Common myeloid progenitor, CD34-positive (primary cell): Measurements from ENCODE around the gene CPNE1.
A peak's percentile ranks its signal among the peaks of the same experiment; 100 is the strongest.

Experiments
- CTCF ChIA-PET: fragments of 350-600 bp; sonication (Branson Sonifier 250); formaldehyde crosslinking; loops from one replicate; lab custom pipeline; 2021; ENCODE audit warnings: antibody characterized with exemption; lab: Charles Lee
- POLR2A ChIA-PET: fragments of 350-600 bp; sonication (Branson Sonifier 250); formaldehyde crosslinking; loops from one replicate; lab custom pipeline; 2021; ENCODE audit warnings: antibody characterized with exemption; lab: Charles Lee
- DNase-seq, 3 donors: peaks; one replicate each; pipeline versions ENCODE4 v3.0.0 to v3.0.0-alpha.2; 2013
- H3K27ac ChIP-seq, 2 experiments: 1 replicate in 1 of 2; 2 replicates in 1 of 2; pipeline ENCODE4 v1.7.0; 2013; ENCODE audit warnings: inconsistent platforms in 2 of 2, low read length in 2 of 2, mild to moderate bottlenecking in 2 of 2, low read depth in 1 of 2, moderate library complexity in 1 of 2; ENCODE audit not compliant: severe bottlenecking in 2 of 2, insufficient read depth in 1 of 2, poor library complexity in 1 of 2
- H3K27me3 ChIP-seq, 5 experiments: replicated peaks in 2 of 5; 1 replicate in 3 of 5; 2 replicates in 2 of 5; pipeline versions ENCODE4 v1.6.1 to v1.7.0; 2013; ENCODE audit warnings: low read length in 4 of 5, mild to moderate bottlenecking in 2 of 5, moderate library complexity in 2 of 5, inconsistent platforms in 1 of 5; ENCODE audit not compliant: insufficient read depth in 5 of 5, control insufficient read depth in 4 of 5
- H3K36me3 ChIP-seq, 4 experiments: 1 replicate in 2 of 4; 2 replicates in 2 of 4; pipeline versions ENCODE4 v1.6.1 to v1.7.0; 2013; ENCODE audit warnings: low read length in 3 of 4, control low read depth in 1 of 4, mild to moderate bottlenecking in 1 of 4; ENCODE audit not compliant: control insufficient read depth in 4 of 4, insufficient read depth in 4 of 4
- H3K4me1 ChIP-seq, 4 experiments: 1 replicate in 3 of 4; 2 replicates in 1 of 4; pipeline versions ENCODE4 v1.6.1 to v1.7.1; 2013; ENCODE audit warnings: low read length in 3 of 4, mild to moderate bottlenecking in 3 of 4, control low read depth in 1 of 4, inconsistent platforms in 1 of 4, moderate library complexity in 1 of 4; ENCODE audit not compliant: control insufficient read depth in 4 of 4, insufficient read depth in 4 of 4; ENCODE audit errors: control extremely low read depth in 1 of 4
- H3K4me3 ChIP-seq, 7 experiments: 1 replicate in 4 of 7; 2 replicates in 3 of 7; pipeline versions ENCODE4 v1.5.1 to v1.7.0; 2013; ENCODE audit warnings: mild to moderate bottlenecking in 7 of 7, low read length in 6 of 7, moderate library complexity in 6 of 7, inconsistent platforms in 2 of 7, low read depth in 2 of 7, control low read depth in 1 of 7; ENCODE audit not compliant: insufficient read depth in 4 of 7, control insufficient read depth in 1 of 7; ENCODE audit errors: extremely low read depth in 1 of 7
- H3K9me3 ChIP-seq, 5 experiments: 1 replicate in 4 of 5; 2 replicates in 1 of 5; pipeline versions ENCODE4 v1.6.1 to v1.7.1; 2013; ENCODE audit warnings: low read length in 4 of 5, mild to moderate bottlenecking in 2 of 5, inconsistent platforms in 1 of 5, low read depth in 1 of 5, moderate library complexity in 1 of 5; ENCODE audit not compliant: control insufficient read depth in 4 of 5, insufficient read depth in 2 of 5; ENCODE audit errors: control extremely low read depth in 1 of 5
- WGBS: methylation state at CpG from one replicate; pipeline ENCODE4 v1.1.5; 2013; ENCODE audit not compliant: insufficient coverage; 5-methylcytosine and 5-hydroxymethylcytosine counted together

Gene CPNE1

DNA sequence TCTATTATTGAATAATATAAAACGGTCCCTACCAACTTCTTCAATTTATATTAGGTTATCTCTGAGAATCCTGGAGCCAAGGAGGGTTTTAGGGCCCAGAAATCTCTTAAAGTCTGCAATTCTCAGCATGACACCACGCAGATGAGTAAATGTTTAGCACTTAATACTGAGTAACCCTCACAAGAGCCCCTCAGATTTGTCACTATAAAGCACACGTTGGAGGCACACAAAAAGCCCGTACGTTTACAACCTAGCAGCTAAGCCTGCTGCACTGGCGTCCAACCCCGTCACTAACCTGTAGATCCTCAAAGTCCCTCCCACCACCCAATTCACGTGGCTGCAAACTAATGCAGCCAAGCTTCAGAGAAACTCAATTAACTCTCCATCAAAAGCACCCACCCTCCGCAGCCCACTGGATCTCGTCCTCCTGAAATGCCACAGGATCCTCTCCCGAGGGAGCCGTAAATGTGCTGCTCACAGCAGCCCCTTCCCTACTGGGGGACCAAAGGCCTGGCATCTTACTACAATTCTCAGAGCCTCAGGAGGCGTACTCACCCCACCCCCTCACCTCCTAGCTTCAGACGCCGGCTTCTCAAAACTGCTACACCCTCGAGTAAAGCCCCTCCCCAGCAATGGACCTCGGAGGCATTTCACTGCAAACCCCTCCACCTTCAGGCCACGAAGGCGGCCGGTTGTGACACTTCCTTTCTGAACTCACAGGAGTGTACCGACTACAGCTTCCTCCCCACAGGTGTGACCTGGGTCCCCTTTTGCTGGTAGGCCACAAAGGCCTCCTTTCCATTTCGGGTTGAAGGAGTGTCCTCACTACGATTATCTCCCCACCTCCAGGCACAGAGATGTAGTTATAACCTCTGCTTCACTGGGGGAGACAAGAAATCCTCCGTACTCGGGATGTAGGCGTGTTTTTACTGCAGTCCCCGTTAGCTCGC lies 909 bp downstream of the CPNE1 start:
- WGBS, result 0% methylated on average over 24 of the region's 28 CpGs
- peaks cover 30 to 47% (median 41%) of the 10 kb centered on the region in 4 experiments for H3K4me1 ChIP-seq
- POLR2A ChIA-PET, result interaction anchor here (0.8 to 2.7 kb wide), 8 partner anchors 9 to 67 kb away, joined by 3 to 9 read pairs (median 4); partner anchors contain the start of genes NFS1, ROMO1 and SPAG4
- peaks cover 0 to 7% (median 2%) of the 10 kb centered on the region in 4 experiments for H3K36me3 ChIP-seq
- no peaks in the 10 kb centered on the region for H3K9me3 ChIP-seq
- H3K27ac ChIP-seq, result peak overlapping the region; percentile 97 to 99
- CTCF ChIA-PET, result interaction anchor here (0.6 to 2.4 kb wide), 11 partner anchors 8 to 54 kb away, joined by 3 to 7 read pairs (median 4); partner anchors contain the start of genes NFS1, ROMO1 and SPAG4
- no peaks in the 10 kb centered on the region for H3K27me3 ChIP-seq
- peak; percentile 50 to 74 (median 68) for DNase-seq
- peak overlapping the region; percentile 62 to 93 (median 80) for H3K4me3 ChIP-seq

DNA sequence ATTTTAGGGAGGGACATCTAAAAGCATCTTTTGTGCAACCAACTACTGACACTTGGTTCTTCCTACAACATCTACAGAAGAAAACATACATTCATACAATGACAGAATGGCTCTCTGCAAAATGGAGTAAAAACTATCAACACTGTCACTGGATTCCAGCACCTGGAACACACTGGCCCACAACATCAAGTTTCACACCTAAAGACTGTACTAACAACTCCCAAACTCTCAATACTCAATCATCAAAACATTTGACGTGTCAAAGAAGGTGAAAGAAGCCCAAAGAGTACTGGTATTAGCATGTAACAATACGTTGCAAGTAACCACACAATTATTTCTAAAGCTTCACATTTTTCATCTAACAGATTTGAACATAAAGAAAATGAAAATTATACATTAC lies 2.1 kb downstream of the CPNE1 start:
- Histone ChIP-seq H3K4me1 (peaks cover 30 to 49% (median 45%) of the 10 kb centered on the region in 4 experiments), H3K4me3 (peak overlapping the region in 5 of 7 experiments; percentile 40 to 93 (median 80)), H3K36me3 (peaks cover 0 to 2% (median 0%) of the 10 kb centered on the region in 4 experiments), H3K9me3 (no peaks in the 10 kb centered on the region), H3K27ac (peak overlapping the region in 1 of 2 experiments; percentile 99), H3K27me3 (no peaks in the 10 kb centered on the region)
- no peak for DNase-seq
- CTCF ChIA-PET, result interaction anchor here (2.4 kb wide), 1 partner anchor 37 kb away, joined by 6 read pairs; the partner anchor contains the start of genes NFS1 and ROMO1
- POLR2A ChIA-PET, result interaction anchor here (2.7 kb wide), 1 partner anchor 46 kb away, joined by 9 read pairs; the partner anchor contains the start of gene SPAG4
- 50% methylated on average over 2 of the region's 2 CpGs for WGBS

DNA sequence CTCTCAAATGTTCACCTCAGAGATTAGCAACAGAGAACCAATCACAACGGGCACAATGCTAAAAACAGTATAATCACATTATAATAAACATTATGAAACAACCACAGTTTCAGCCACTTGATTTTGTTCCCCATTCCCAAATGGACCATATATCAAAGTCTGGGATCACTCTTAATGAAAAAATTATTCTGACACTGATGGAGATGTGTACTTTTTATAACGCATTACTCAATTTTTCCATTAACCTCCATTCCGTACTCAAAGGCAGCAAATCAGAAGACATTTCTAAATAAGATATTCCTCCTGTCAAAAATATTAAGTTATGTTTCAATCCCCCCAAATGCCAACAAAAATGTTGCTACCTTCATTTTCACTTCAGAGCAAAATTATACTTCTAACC lies 2.8 kb downstream of the CPNE1 start:
- Histone ChIP-seq H3K4me1 (peaks cover 30 to 56% (median 47%) of the 10 kb centered on the region in 4 experiments), H3K36me3 (peaks cover 0 to under 1% (median 0%) of the 10 kb centered on the region in 4 experiments), H3K27ac (no peak overlapping the region), H3K27me3 (no peaks in the 10 kb centered on the region), H3K4me3 (peak overlapping the region in 3 of 7 experiments; percentile 80 to 93 (median 86)), H3K9me3 (no peaks in the 10 kb centered on the region)
- CTCF ChIA-PET, result interaction anchor here (1.1 to 1.5 kb wide), 2 partner anchors 9 to 45 kb away, joined by 4 read pairs; no protein-coding TSS in a partner anchor
- no peak for DNase-seq
- POLR2A ChIA-PET, result interaction anchor here (0.6 kb wide), 1 partner anchor 48 kb away, joined by 5 read pairs; no protein-coding TSS in a partner anchor
- WGBS, result 83% methylated on average over 1 of the region's 3 CpGs

DNA sequence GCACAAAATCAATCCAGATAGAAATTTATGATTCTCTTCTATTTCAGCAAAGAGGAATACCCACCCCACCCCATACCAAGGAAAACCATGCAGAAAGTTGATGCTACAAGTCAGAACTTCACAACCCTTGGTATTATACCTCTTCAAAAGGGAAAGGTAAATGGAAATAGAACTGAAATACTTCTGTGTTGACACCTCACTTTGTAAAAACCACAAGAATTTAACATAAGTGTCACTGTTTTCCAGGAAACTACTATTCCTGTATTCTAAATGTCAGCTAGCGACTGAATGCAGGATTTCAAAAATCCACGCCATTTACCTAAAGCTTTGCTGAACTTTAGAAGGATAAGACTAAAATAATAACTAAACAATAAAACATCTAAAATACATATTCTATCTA lies 3.6 kb downstream of the CPNE1 start:
- Histone ChIP-seq H3K27ac (no peak overlapping the region), H3K4me1 (peaks cover 30 to 57% (median 47%) of the 10 kb centered on the region in 4 experiments), H3K27me3 (no peaks in the 10 kb centered on the region), H3K36me3 (peaks cover 0 to 6% (median under 1%) of the 10 kb centered on the region in 4 experiments), H3K4me3 (peak overlapping the region in 3 of 7 experiments; percentile 53 to 86 (median 80)), H3K9me3 (no peaks in the 10 kb centered on the region)
- no peak for DNase-seq
- POLR2A ChIA-PET, result interaction anchor here (0.6 to 0.7 kb wide), 2 partner anchors 15 to 787 kb away, joined by 3 to 4 read pairs; no protein-coding TSS in a partner anchor
- CTCF ChIA-PET, result interaction anchor here (0.5 to 1.5 kb wide), 3 partner anchors 10 to 44 kb away, joined by 3 to 4 read pairs (median 4); no protein-coding TSS in a partner anchor
- no CpG with 5 or more reads among the region's 2 CpGs for WGBS

DNA sequence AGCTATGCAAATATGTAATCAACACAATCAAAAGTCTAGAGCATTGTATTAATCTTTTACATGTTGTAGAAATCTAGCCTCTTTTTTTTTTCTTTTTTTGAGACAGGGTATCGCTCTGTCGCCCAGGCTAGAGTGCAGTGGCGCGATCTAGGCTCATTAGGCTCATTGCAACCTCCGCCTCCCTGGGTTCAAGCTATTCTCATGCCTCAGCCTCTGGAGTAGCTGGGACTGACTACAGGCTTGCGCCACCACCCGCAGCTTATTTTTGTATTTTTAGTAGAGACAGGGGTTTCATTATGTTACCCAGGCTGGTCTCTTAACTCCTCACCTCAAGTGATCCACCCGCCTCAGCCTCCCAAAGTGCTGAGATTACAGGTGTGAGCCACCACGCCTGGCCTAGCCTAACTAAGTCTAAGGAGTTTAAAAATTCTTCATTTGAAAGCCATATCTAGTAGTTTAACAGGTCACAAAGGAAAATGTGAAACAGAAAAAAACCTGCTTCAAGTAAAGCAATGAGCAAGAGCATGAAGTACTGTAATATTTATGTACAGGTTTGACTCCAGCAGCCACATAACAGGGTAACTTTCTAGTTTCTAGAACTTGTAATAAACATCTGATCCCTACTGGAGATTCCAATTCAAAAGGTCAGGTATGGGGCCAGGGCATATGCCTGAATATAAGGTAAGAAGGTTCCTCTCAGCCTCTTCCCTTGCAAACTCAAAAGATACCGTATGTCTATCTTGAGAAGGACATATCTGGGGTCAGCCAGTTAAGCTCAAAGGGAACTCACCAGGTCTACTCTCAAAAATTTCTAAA lies 4.4 kb downstream of the CPNE1 start:
- H3K9me3 ChIP-seq, result no peaks in the 10 kb centered on the region
- H3K27ac ChIP-seq, result no peak overlapping the region
- H3K4me3 ChIP-seq, result peak overlapping the region in 2 of 7 experiments; percentile 30 to 86
- peaks cover 30 to 57% (median 47%) of the 10 kb centered on the region in 4 experiments for H3K4me1 ChIP-seq
- ChIA-PET POLR2A (interaction anchor here (0.6 to 0.7 kb wide), 2 partner anchors 42 to 786 kb away, joined by 3 to 4 read pairs; no protein-coding TSS in a partner anchor), CTCF (interaction anchor here (0.5 to 1.5 kb wide), 3 partner anchors 33 to 43 kb away, joined by 3 to 4 read pairs (median 4); no protein-coding TSS in a partner anchor)
- no peak for DNase-seq
- WGBS, result 97% methylated on average over 8 of the region's 10 CpGs
- H3K36me3 ChIP-seq, result peaks cover 0 to 9% (median 1%) of the 10 kb centered on the region in 4 experiments
- no peaks in the 10 kb centered on the region for H3K27me3 ChIP-seq

DNA sequence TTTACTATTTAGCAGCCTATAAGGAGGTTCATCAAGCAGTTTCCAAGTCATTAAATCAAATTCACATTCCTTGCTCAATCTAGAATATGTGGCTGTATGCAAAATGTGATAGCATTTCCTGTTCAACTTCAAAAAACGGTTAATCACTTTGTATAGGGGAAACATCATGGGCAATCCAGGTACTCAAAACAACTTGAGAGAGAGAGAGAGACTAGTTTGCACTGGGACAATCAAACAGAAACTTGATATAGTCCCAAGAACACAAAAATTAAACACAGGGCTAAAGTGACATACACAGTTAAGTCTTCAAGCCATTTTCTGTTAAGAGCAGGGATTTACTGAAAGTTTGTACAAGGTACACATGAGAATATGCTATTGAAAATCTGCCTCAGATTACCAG lies 7.4 kb downstream of the CPNE1 start:
- peak overlapping the region in 1 of 2 experiments; percentile 2 for H3K27ac ChIP-seq
- WGBS, result 0% methylated on average over 1 of the region's 1 CpG
- CTCF ChIA-PET, result interaction anchor here (0.7 to 1.1 kb wide), 2 partner anchors 9 to 20 kb away, joined by 3 to 4 read pairs; no protein-coding TSS in a partner anchor

More for the DNA sequence above, 7.4 kb downstream of the CPNE1 start:
- Histone ChIP-seq H3K4me1 (peaks cover 14 to 33% (median 25%) of the 10 kb centered on the region in 4 experiments), H3K27me3 (no peaks in the 10 kb centered on the region), H3K4me3 (no peak overlapping the region), H3K36me3 (peaks cover 19 to 40% (median 26%) of the 10 kb centered on the region in 4 experiments), H3K9me3 (no peaks in the 10 kb centered on the region)
- DNase-seq, result peak in 2 of 3 donors; percentile 34 to 47
- POLR2A ChIA-PET, result no interaction called here
